K562 treated with DMSO at 1 percent for 48 hours (cell line): ENCODE data around the gene NAA25. TPM values are rescaled to one million over a fixed set of nuclear protein-coding genes. Genes with fewer than 3 reads are reported as not detected.

ENCODE experiments used
- total RNA-seq: library from RNA; unstranded; fragments of 300-600 nt; gene quantifications from 2 replicates; pipeline ENCODE4 v1.2.3, GENCODE V29; 2022; ENCODE audit warnings: low replicate concordance; ENCODE audit errors: extremely low read depth

The NAA25 gene
- not detected in 2 replicates for total RNA-seq

DNA sequence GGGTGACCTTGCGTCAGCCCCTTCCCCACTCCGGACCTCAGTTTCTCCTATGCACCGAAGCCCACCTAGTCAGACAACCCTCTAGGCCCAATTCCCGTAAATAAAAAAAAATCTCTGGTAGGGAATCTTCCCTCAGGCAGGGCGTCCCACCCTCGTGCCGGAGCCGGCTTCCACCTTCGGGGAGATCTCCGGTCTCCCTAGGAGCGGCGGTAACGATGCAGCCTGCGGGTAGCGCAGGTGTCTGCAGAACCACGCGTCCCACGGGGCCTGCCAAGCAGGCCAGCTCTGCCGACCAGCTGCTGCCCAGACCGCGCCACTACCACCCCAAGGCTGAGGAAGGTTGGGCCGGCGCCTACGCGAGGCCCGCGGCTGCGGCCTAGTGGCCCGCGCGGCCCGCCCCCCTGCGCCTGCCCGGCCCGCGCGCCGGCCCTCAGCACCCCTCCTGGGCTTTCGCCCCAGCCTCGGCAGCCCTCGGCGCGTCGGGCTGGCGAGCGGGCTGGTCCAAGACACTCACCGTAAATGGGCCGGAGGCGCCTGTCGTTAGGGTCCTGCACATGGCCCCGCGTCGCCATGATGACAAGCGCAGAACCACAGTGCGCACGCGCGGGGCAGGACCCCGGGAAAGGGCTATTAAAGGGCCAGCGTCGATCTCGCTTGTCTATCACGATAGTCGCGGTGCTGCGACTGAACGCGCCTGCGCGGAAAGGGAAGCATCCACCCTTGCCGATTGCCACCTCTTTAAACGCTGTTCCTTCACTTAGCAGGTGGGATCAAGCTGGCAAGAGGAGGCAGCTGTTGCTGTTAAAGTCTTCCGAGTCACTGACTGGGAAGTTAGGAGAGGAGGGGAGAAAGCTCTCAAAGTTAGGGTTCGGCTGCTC lies at the start of gene NAA25:
Gene NAA25 (minus strand): TSS at position 582 of the 878 bp plus-strand sequence. CDS start 10 bp downstream, at position 572.

DNA sequence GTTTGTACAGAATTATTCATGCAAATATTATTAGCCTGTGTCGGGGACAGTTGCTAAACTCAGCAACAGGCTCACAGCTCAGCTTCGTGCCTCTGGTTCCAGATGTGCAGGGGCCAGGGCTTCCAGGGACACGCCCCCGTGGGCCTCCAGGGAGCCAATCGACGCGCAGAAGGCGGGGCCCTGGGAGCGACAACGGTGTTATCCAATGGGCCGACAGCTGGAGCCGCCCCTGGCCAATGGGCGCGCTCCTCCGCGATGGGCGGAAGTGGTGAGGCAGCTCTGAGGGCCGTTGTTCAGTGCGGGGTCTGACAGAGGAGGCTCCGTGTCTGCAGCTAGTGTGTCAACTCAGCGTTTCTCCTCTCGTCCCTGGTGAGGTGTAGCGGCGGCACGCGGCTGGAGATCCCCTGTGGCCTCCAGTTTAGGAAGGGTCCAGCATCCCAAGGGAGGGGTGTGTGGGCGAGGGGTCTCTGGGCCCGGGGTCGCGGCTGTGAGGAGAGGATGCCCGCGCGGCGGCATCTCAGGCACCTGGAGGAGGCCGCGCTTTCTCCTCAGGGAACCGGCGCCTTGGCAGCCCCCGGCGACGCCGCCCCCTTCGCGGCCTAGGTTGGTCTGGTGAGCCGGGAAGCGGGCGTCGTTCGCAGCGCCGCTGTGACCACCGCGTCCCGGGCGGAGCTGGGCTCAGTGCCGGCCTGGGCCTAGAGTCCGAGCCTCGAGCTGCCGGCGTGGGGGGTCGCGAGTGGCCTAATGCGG lies 16.8 kb upstream of the NAA25 start, which contains the start of gene TRAFD1:
Gene TRAFD1 (plus strand): TSS at position 311 of the 750 bp plus-strand sequence. CDS start 4,963 bp downstream, outside the sequence.

DNA sequence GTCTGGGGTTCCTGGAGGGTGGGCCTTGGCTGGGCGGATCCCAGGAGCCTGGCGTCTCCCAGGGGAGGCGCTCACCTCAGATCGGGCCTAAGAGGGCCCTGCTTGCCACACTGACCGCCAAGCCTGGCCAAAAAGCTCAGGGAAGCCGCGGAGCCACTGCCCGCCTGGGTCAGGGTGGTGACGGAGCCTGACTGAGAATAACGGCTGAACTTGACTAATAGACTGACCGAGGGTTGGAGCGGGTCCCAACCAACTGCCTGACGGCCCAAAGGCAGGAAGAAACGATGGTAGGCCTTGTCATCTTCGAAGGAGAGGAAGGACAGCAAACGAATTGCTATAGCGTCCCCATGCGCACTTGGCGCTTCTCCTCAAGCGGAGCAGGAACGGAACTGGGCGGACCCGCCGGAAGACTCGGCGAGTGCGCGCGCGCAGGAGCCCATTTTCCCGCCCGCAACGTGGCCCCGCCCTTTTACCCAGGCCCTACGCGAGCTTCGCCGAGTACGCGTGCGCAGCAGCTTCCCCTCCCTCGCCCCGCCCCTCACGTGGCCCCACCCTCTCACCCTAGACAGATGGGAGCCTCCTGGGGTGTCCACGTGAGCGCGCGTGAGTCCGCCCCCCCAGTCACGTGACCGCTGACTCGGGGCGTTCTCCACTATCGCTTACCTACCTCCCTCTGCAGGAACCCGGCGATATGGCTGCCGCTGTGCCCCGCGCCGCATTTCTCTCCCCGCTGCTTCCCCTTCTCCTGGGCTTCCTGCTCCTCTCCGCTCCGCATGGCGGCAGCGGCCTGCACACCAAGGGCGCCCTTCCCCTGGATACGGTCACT lies 95.6 kb downstream of the NAA25 start, which contains the start of the genes ERP29 and TMEM116:
Gene ERP29 (plus strand): TSS at position 652 of the 826 bp plus-strand sequence. CDS start 40 bp downstream, at position 692.
Gene TMEM116 (minus strand): TSS at position 391 of the 826 bp plus-strand sequence. CDS start 7,895 bp downstream, outside the sequence.

Other genes starting within 250 kb of the NAA25 start
- not detected in 2 replicates for gene TMEM116, start 95.6 kb downstream of the NAA25 start, total RNA-seq
- gene ERP29, start 95.4 kb downstream of the NAA25 start, total RNA-seq: not detected in 2 replicates
- gene TRAFD1, start 16.8 kb upstream of the NAA25 start, total RNA-seq: not detected in 2 replicates